MM.1S (cell line): ENCODE results near the gene NF2.

ENCODE experiments used
- DNase-seq: peaks from one replicate; pipeline ENCODE4 v3.0.0-alpha.2; 2015
- H2AFZ ChIP-seq: fragments of 300-600 bp; sonication (generic); 2 replicates; pipeline ENCODE4 v1.6.0; 2016; ENCODE audit warnings: antibody characterized with exemption, low read length
- H3F3A ChIP-seq: fragments of 300-600 bp; sonication (generic); 2 replicates; pipeline ENCODE4 v1.6.1; 2016; ENCODE audit warnings: mild to moderate bottlenecking, antibody characterized with exemption, low read length, moderate library complexity, mixed read lengths; ENCODE audit not compliant: insufficient read depth
- H3K27ac ChIP-seq: fragments of 300-600 bp; sonication (generic); 2 replicates; pipeline ENCODE4 v1.5.1; 2016; ENCODE audit warnings: mild to moderate bottlenecking, low read length
- H3K27me3 ChIP-seq: fragments of 300-600 bp; sonication (generic); replicated peaks from 2 replicates; pipeline ENCODE4 v1.6.0; 2016; ENCODE audit warnings: low read length; ENCODE audit not compliant: insufficient read depth
- H3K36me3 ChIP-seq: fragments of 300-600 bp; sonication (generic); replicated peaks from 2 replicates; pipeline ENCODE4 v1.6.1; 2016; ENCODE audit warnings: mild to moderate bottlenecking, low read length, mixed read lengths; ENCODE audit not compliant: insufficient read depth
- H3K4me1 ChIP-seq: fragments of 300-600 bp; sonication (generic); 2 replicates; pipeline ENCODE4 v1.6.1; 2016; ENCODE audit warnings: low read length, mixed read lengths
- H3K4me2 ChIP-seq: fragments of 300-600 bp; sonication (generic); 2 replicates; pipeline ENCODE4 v1.6.0; 2016; ENCODE audit warnings: low read depth, low read length
- H3K4me3 ChIP-seq: fragments of 300-600 bp; sonication (generic); 2 replicates; pipeline ENCODE4 v1.5.1; 2016; ENCODE audit warnings: low read length, mixed read lengths
- H3K79me2 ChIP-seq: fragments of 300-600 bp; sonication (generic); 2 replicates; pipeline ENCODE4 v1.6.1; 2016; ENCODE audit warnings: mixed run types, low read length, mixed read lengths
- H3K9ac ChIP-seq: fragments of 300-600 bp; sonication (generic); 2 replicates; pipeline ENCODE4 v1.6.1; 2016; ENCODE audit warnings: low read length, mixed read lengths
- H3K9me2 ChIP-seq: fragments of 300-600 bp; sonication (generic); replicated peaks from 2 replicates; pipeline ENCODE4 v1.6.1; 2016; ENCODE audit warnings: mild to moderate bottlenecking, low read length, mixed read lengths; ENCODE audit not compliant: insufficient read depth
- H3K9me3 ChIP-seq: fragments of 300-600 bp; sonication (generic); replicated peaks from 2 replicates; pipeline ENCODE4 v1.6.1; 2016; ENCODE audit warnings: mild to moderate bottlenecking, low read length, mixed read lengths; ENCODE audit not compliant: insufficient read depth
- H4K20me1 ChIP-seq: fragments of 300-600 bp; sonication (generic); 2 replicates; pipeline ENCODE4 v1.6.1; 2016; ENCODE audit warnings: mild to moderate bottlenecking, low read length, moderate library complexity, mixed read lengths; ENCODE audit not compliant: insufficient read depth
- EZH2 ChIP-seq: fragments of 300-600 bp; sonication (generic); optimal IDR thresholded peaks from 2 replicates; pipeline ENCODE3; 2017; ENCODE audit warnings: low read depth, mild to moderate bottlenecking, antibody characterized with exemption, low read length, mixed read lengths
- EZH2phosphoT487 ChIP-seq: fragments of 300-600 bp; sonication (generic); IDR thresholded peaks from 2 replicates; pipeline ENCODE4 v1.6.1; 2018; ENCODE audit warnings: antibody characterized with exemption, low read length
- TF ChIP-seq, protein P1 (sequence below): fragments of 300-600 bp; sonication (generic); IDR thresholded peaks from 2 replicates; pipeline ENCODE4 v1.5.1; 2016; ENCODE audit warnings: antibody characterized with exemption, low read length, mixed read lengths

NF2 gene

DNA sequence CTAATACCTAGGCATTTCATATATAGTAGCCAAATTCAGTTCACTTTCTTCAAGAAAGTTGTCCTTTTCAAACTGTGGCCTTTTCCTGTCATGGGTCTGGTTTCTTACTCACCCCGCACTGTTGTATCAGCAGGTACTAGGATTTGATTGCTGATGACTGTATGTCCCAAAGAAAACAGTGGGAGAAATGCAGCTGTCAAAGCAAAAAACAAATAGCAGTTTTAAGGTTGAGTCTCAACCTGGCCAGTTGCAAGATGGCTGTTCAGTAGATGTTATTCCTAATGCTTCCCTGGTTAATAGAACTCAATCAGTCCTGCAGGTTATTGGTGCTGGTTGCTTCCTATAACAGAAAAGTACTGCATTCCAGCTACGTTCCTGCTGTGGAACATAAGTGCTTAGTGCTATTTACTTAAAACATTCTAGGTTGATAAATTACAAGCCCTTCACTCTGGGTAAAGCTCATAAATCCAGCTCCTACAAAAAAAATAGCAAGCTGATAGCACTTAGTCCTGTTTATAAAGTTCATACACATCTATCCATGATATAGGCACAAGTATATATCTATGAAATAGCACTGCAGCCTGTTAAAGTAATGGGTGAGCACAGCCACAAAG, 26.6 kb downstream of the NF2 start:
- H3K4me3 ChIP-seq: no peak overlapping the region
- no peak for DNase-seq
- no peaks in the 10 kb centered on the region for H3K27me3 ChIP-seq
- H3K9ac ChIP-seq: no peak overlapping the region
- no peak overlapping the region for H3K27ac ChIP-seq
- H2AFZ ChIP-seq: no peak overlapping the region
- no peak overlapping the region for H3K4me2 ChIP-seq
- H3K9me3 ChIP-seq: no peaks in the 10 kb centered on the region
- H4K20me1 ChIP-seq: peaks cover 9% of the 10 kb centered on the region; the same call in 1 of the 2 replicates
- no peaks in the 10 kb centered on the region for H3K4me1 ChIP-seq
- H3K9me2 ChIP-seq: no peaks in the 10 kb centered on the region
- H3K79me2 ChIP-seq: peaks cover 77% of the 10 kb centered on the region
- H3K36me3 ChIP-seq: no peaks in the 10 kb centered on the region
- TF ChIP-seq, protein P1, sequence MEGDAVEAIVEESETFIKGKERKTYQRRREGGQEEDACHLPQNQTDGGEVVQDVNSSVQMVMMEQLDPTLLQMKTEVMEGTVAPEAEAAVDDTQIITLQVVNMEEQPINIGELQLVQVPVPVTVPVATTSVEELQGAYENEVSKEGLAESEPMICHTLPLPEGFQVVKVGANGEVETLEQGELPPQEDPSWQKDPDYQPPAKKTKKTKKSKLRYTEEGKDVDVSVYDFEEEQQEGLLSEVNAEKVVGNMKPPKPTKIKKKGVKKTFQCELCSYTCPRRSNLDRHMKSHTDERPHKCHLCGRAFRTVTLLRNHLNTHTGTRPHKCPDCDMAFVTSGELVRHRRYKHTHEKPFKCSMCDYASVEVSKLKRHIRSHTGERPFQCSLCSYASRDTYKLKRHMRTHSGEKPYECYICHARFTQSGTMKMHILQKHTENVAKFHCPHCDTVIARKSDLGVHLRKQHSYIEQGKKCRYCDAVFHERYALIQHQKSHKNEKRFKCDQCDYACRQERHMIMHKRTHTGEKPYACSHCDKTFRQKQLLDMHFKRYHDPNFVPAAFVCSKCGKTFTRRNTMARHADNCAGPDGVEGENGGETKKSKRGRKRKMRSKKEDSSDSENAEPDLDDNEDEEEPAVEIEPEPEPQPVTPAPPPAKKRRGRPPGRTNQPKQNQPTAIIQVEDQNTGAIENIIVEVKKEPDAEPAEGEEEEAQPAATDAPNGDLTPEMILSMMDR: no peak
- no peak for TF ChIP-seq EZH2phosphoT487
- no peak for TF ChIP-seq EZH2
- H3F3A ChIP-seq: no peaks in the 10 kb centered on the region

DNA sequence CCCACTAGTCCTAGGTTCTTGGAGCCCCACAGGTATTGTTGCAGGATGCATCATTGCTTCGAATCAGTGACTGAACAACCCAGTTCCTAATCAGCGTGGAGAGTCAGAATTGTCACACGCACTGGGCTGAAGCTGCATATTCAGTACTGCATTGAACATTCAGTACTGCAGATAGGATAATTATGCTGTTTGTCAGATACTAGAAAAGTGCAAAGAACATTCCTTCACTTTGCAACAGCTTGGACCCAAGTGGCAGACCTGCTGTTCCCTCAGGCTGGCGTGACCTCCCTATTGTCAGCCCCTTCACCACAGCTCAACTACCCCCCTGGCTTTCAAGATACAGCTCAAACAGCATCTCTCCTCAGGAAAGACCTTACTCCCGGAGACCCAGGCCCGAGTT, 27.6 kb downstream of the NF2 start:
- Histone ChIP-seq H3F3A (no peaks in the 10 kb centered on the region), H3K9me3 (no peaks in the 10 kb centered on the region), H3K9me2 (no peaks in the 10 kb centered on the region), H3K4me2 (no peak overlapping the region), H3K27ac (no peak overlapping the region), H3K36me3 (no peaks in the 10 kb centered on the region), H3K4me3 (no peak overlapping the region), H2AFZ (no peak overlapping the region), H3K79me2 (peaks cover 70% of the 10 kb centered on the region), H4K20me1 (peaks cover 8% of the 10 kb centered on the region; the same call in 1 of the 2 replicates), H3K27me3 (no peaks in the 10 kb centered on the region), H3K9ac (no peak overlapping the region), H3K4me1 (no peaks in the 10 kb centered on the region)
- DNase-seq: no peak
- TF ChIP-seq EZH2 (no peak), EZH2phosphoT487 (no peak)
- TF ChIP-seq, protein P1: no peak

DNA sequence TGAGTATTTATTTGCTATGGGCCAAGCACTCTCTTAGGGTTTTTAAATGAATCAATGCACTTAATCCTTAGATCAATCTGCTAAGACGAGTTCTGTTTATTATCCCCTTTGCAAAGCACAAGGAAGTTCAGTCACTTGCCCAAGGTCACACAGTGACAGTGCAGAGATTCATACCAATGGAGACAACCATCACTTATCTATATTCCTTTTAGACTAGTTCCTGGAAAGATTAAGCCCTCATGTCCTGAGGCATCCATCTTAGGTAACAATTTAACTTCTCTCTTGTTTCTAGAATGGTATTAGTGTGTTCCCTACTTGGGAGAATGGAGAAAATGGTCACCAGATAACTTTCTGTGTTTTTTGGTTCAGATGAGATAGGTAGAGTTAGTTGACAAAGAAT, 28.3 kb downstream of the NF2 start:
- no peak for TF ChIP-seq EZH2
- TF ChIP-seq EZH2phosphoT487: no peak
- TF ChIP-seq, protein P1: no peak
- Histone ChIP-seq H3K4me1 (no peaks in the 10 kb centered on the region), H3K9me2 (no peaks in the 10 kb centered on the region), H3F3A (no peaks in the 10 kb centered on the region), H3K9me3 (no peaks in the 10 kb centered on the region), H3K4me3 (no peak overlapping the region), H3K79me2 (peaks cover 69% of the 10 kb centered on the region), H3K36me3 (no peaks in the 10 kb centered on the region), H2AFZ (no peak overlapping the region), H3K27me3 (no peaks in the 10 kb centered on the region), H3K27ac (no peak overlapping the region), H4K20me1 (peaks cover 13% of the 10 kb centered on the region; the same call in 1 of the 2 replicates), H3K9ac (no peak overlapping the region), H3K4me2 (no peak overlapping the region)
- no peak for DNase-seq
